H1 (cell line): Measurements from ENCODE around the gene RELL1. TPM values are rescaled to one million over a fixed set of nuclear protein-coding genes. Genes with fewer than 3 reads are reported as not detected.

Experiments
- CTCF ChIA-PET: fragments of 300-600 bp; sonication (Branson Sonifier 250); formaldehyde crosslinking; loops from one replicate; lab custom pipeline; 2021; ENCODE audit not compliant: partially characterized antibody; lab: Charles Lee
- POLR2A ChIA-PET: fragments of 300-600 bp; sonication (Branson Sonifier 250); formaldehyde crosslinking; loops from one replicate; lab custom pipeline; 2021; ENCODE audit warnings: inconsistent platforms; ENCODE audit not compliant: partially characterized antibody; lab: Charles Lee
- DNase-seq, 2 experiments: peaks; one replicate each; pipeline versions ENCODE4 v3.0.0 to v3.0.0-alpha.2; 2010 to 2022; ENCODE audit warnings: low spot score in 2 of 2, low read depth in 1 of 2, mixed read lengths in 1 of 2
- FAIRE-seq: peaks from 2 replicates; lab custom pipeline; 2011; peaks lifted over from hg19 to GRCh38; lab: Jason Lieb, UNC
- H2AFZ ChIP-seq: 2 replicates; pipeline ENCODE4 v1.8.1; 2012; ENCODE audit warnings: low read length, inconsistent platforms
- H2AK5ac ChIP-seq: 2 replicates; pipeline ENCODE4 v1.6.1; 2013; ENCODE audit warnings: low read depth, low read length
- H2BK120ac ChIP-seq: replicated peaks from 2 replicates; pipeline ENCODE3; 2013; ENCODE audit warnings: low read depth, low read length, inconsistent platforms
- H2BK12ac ChIP-seq: 2 replicates; pipeline ENCODE4 v1.6.1; 2013; ENCODE audit warnings: low read depth, low read length
- H2BK15ac ChIP-seq: 2 replicates; pipeline ENCODE4 v1.6.1; 2013; ENCODE audit warnings: low read length
- H2BK20ac ChIP-seq: 2 replicates; pipeline ENCODE4 v1.6.1; 2013; ENCODE audit warnings: low read length
- H2BK5ac ChIP-seq: 2 replicates; pipeline ENCODE4 v1.6.1; 2013; ENCODE audit warnings: low read depth, low read length
- H3K14ac ChIP-seq: 2 replicates; pipeline ENCODE4 v1.6.1; 2013; ENCODE audit warnings: inconsistent platforms; ENCODE audit not compliant: insufficient read length
- H3K18ac ChIP-seq: 2 replicates; pipeline ENCODE4 v1.6.1; 2013; ENCODE audit warnings: low read length; ENCODE audit errors: extremely low read depth
- H3K23ac ChIP-seq: 2 replicates; pipeline ENCODE4 v1.6.1; 2013; ENCODE audit warnings: inconsistent platforms; ENCODE audit not compliant: insufficient read length
- H3K23me2 ChIP-seq: 2 replicates; pipeline ENCODE4 v1.6.1; 2013; ENCODE audit warnings: low read depth, low read length
- H3K27ac ChIP-seq: 2 replicates; pipeline ENCODE4 v1.6.1; 2011; ENCODE audit warnings: low read depth, low read length, inconsistent platforms
- H3K27me3 ChIP-seq, 4 experiments: replicated peaks in 1 of 4; 1 replicate in 1 of 4; 2 replicates in 3 of 4; pipeline versions ENCODE4 v1.6.1 to v1.8.1; 2011 to 2013; ENCODE audit warnings: low read length in 3 of 4, mild to moderate bottlenecking in 3 of 4, inconsistent platforms in 2 of 4, mixed read lengths in 2 of 4, moderate library complexity in 1 of 4; ENCODE audit not compliant: control insufficient read depth in 3 of 4, insufficient read depth in 3 of 4; ENCODE audit errors: extremely low read depth in 1 of 4
- H3K36me3 ChIP-seq, 4 experiments: 2 replicates each; pipeline versions ENCODE4 v1.6.1 to v1.8.1; 2011 to 2013; ENCODE audit warnings: mild to moderate bottlenecking in 4 of 4, low read length in 3 of 4, moderate library complexity in 2 of 4, control low read depth in 1 of 4, inconsistent platforms in 1 of 4; ENCODE audit not compliant: insufficient read depth in 4 of 4, control insufficient read depth in 2 of 4
- H3K4ac ChIP-seq: replicated peaks from 2 replicates; pipeline ENCODE3; 2013; ENCODE audit warnings: low read length, low read depth, mixed read lengths, inconsistent platforms; ENCODE audit not compliant: insufficient read length
- H3K4me1 ChIP-seq, 4 experiments: replicated peaks in 1 of 4; 1 replicate in 1 of 4; 2 replicates in 3 of 4; pipeline versions ENCODE4 v1.6.1 to v1.8.1; 2011 to 2013; ENCODE audit warnings: low read length in 3 of 4, inconsistent platforms in 2 of 4, mixed read lengths in 1 of 4; ENCODE audit not compliant: insufficient read depth in 4 of 4, control insufficient read depth in 3 of 4
- H3K4me2 ChIP-seq, 2 experiments: 2 replicates each; pipeline versions ENCODE4 v1.6.1 to v1.8.1; 2011 to 2013; ENCODE audit warnings: low read depth in 2 of 2, low read length in 2 of 2, control low read depth in 1 of 2, inconsistent platforms in 1 of 2, mild to moderate bottlenecking in 1 of 2; ENCODE audit not compliant: insufficient read depth in 1 of 2
- H3K4me3 ChIP-seq, 4 experiments: fragments of 200-600, 300-600 bp in 1 of 4; sonication (generic), shearing (Covaris generic), sonication (Bioruptor Twin) in 1 of 4; 2 replicates each; pipeline versions ENCODE4 v1.5.1 to v1.8.1; 2011 to 2016; ENCODE audit warnings: low read length in 4 of 4, low read depth in 3 of 4, control low read depth in 2 of 4, inconsistent platforms in 2 of 4, mild to moderate bottlenecking in 2 of 4, mixed read lengths in 1 of 4, moderate library complexity in 1 of 4; ENCODE audit not compliant: insufficient read depth in 2 of 4; ENCODE audit errors: extremely low read depth in 1 of 4
- H3K56ac ChIP-seq: replicated peaks from 2 replicates; pipeline ENCODE3; 2013; ENCODE audit warnings: low read depth, mild to moderate bottlenecking, mixed read lengths, low read length, inconsistent platforms; ENCODE audit not compliant: insufficient read length
- H3K79me1 ChIP-seq: 2 replicates; pipeline ENCODE4 v1.6.1; 2013; ENCODE audit warnings: low read depth, low read length, control low read depth
- H3K79me2 ChIP-seq, 2 experiments: 2 replicates each; pipeline versions ENCODE4 v1.6.1 to v1.8.1; 2012 to 2013; ENCODE audit warnings: low read length in 2 of 2, mild to moderate bottlenecking in 2 of 2, inconsistent platforms in 1 of 2; ENCODE audit not compliant: insufficient read depth in 2 of 2, control insufficient read depth in 1 of 2
- H3K9ac ChIP-seq, 4 experiments: replicated peaks in 1 of 4; 1 replicate in 1 of 4; 2 replicates in 3 of 4; pipeline versions ENCODE4 v1.6.1 to v1.8.1; 2011 to 2013; ENCODE audit warnings: low read depth in 3 of 4, low read length in 3 of 4, control low read depth in 2 of 4, mild to moderate bottlenecking in 2 of 4, moderate library complexity in 2 of 4, inconsistent platforms in 1 of 4; ENCODE audit errors: extremely low read depth in 1 of 4
- H3K9me3 ChIP-seq, 2 experiments: 2 replicates each; pipeline versions ENCODE4 v1.6.1 to v1.8.1; 2012 to 2013; ENCODE audit warnings: mild to moderate bottlenecking in 2 of 2, moderate library complexity in 2 of 2, control low read depth in 1 of 2, inconsistent platforms in 1 of 2, low read depth in 1 of 2, low read length in 1 of 2, mixed read lengths in 1 of 2; ENCODE audit not compliant: insufficient read depth in 2 of 2
- H4K20me1 ChIP-seq, 2 experiments: replicated peaks in 1 of 2; 2 replicates each; pipeline versions ENCODE3 to v1.8.1; 2011 to 2013; ENCODE audit warnings: inconsistent platforms in 2 of 2, low read length in 2 of 2, mild to moderate bottlenecking in 1 of 2; ENCODE audit not compliant: insufficient read depth in 2 of 2, control insufficient read depth in 1 of 2
- H4K5ac ChIP-seq: 2 replicates; pipeline ENCODE4 v1.6.1; 2013; ENCODE audit warnings: low read length, low read depth, mixed read lengths, inconsistent platforms; ENCODE audit not compliant: insufficient read length
- H4K8ac ChIP-seq: 2 replicates; pipeline ENCODE4 v1.8.0; 2013; ENCODE audit warnings: mild to moderate bottlenecking, moderate library complexity, low read length, inconsistent platforms; ENCODE audit not compliant: insufficient read depth; ENCODE audit errors: extremely low read depth
- H4K91ac ChIP-seq: replicated peaks from 2 replicates; pipeline ENCODE3; 2013; ENCODE audit warnings: low read length, mixed read lengths, inconsistent platforms; ENCODE audit not compliant: insufficient read length
- CBX8 ChIP-seq: fragments of 300-800, 300-1000 bp; sonication (generic); IDR thresholded peaks from 2 replicates; pipeline ENCODE4 v1.7.1; 2016; ENCODE audit warnings: low read depth, low read length, borderline replicate concordance
- CREB1 ChIP-seq: IDR thresholded peaks from 2 replicates; pipeline ENCODE4 v1.6.1; 2012; ENCODE audit warnings: inconsistent platforms
- GABPA ChIP-seq: IDR thresholded peaks from 2 replicates; pipeline ENCODE4 v1.6.1; 2011; ENCODE audit warnings: mild to moderate bottlenecking, low read length, moderate library complexity, borderline replicate concordance; ENCODE audit not compliant: insufficient read depth
- JUND ChIP-seq: IDR thresholded peaks from 2 replicates; pipeline ENCODE4 v1.6.1; 2011; ENCODE audit warnings: mild to moderate bottlenecking, improper control_type of control experiment, low read length
- KDM4A ChIP-seq: IDR thresholded peaks from one replicate; pipeline ENCODE4 v1.7.1; 2012; ENCODE audit warnings: low read depth, mild to moderate bottlenecking, moderate library complexity, low read length, inconsistent platforms; ENCODE audit not compliant: severe bottlenecking
- MAFK ChIP-seq: IDR thresholded peaks from 2 replicates; pipeline ENCODE4 v1.6.1; 2012; ENCODE audit warnings: low read depth, mild to moderate bottlenecking, improper control_type of control experiment, low read length
- PHF8 ChIP-seq: fragments of 200-600 bp; sonication (generic); conservative IDR thresholded peaks from 2 replicates; pipeline ENCODE4 v1.7.1; 2012; ENCODE audit warnings: low read depth, mild to moderate bottlenecking, inconsistent platforms, low read length, moderate library complexity
- POU5F1 ChIP-seq: IDR thresholded peaks from 2 replicates; pipeline ENCODE4 v1.6.1; 2011; ENCODE audit warnings: low read depth, mild to moderate bottlenecking, low read length, moderate library complexity
- SAP30 ChIP-seq: fragments of 300-600 bp; sonication (generic); IDR thresholded peaks from 2 replicates; pipeline ENCODE4 v1.7.1; 2012; ENCODE audit warnings: low read length, moderate library complexity, mild to moderate bottlenecking, inconsistent platforms; ENCODE audit not compliant: insufficient read depth, insufficient replicate concordance
- SIN3A ChIP-seq, 2 experiments: IDR thresholded peaks in 1 of 2; conservative IDR thresholded peaks in 1 of 2; 2 replicates each; pipeline ENCODE4 v1.6.1; 2011 to 2012; ENCODE audit warnings: low read length in 2 of 2, improper control_type of control experiment in 1 of 2, low read depth in 1 of 2, mild to moderate bottlenecking in 1 of 2
- SIRT6 ChIP-seq: IDR thresholded peaks from one replicate; pipeline ENCODE4 v1.7.1; 2012; ENCODE audit warnings: low read length, inconsistent platforms
- TBP ChIP-seq: IDR thresholded peaks from 2 replicates; pipeline ENCODE4 v1.6.1; 2011; ENCODE audit warnings: low read depth, low read length, improper control_type of control experiment
- TCF12 ChIP-seq: IDR thresholded peaks from 2 replicates; pipeline ENCODE4 v1.6.1; 2011; ENCODE audit warnings: low read depth, mild to moderate bottlenecking, low read length
- WGBS, 2 experiments: shearing (Covaris generic) in 1 of 2; methylation state at CpG; one replicate each; pipeline versions ENCODE4 v1.1.6 to v1.1.7; 2013 to 2015; ENCODE audit warnings: low lambda C conversion rate in 2 of 2, mixed read lengths in 2 of 2, inconsistent platforms in 1 of 2, low coverage in 1 of 2, missing lambda C conversion rate in 1 of 2; ENCODE audit not compliant: insufficient replicate concordance in 2 of 2, insufficient coverage in 1 of 2, insufficient read length in 1 of 2; ENCODE audit errors: extremely low coverage in 1 of 2, missing lambda C conversion rate in 1 of 2; 5-methylcytosine and 5-hydroxymethylcytosine counted together
- polyA plus RNA-seq, 7 experiments: library from polyadenylated mRNA; depleted of rRNA in 3 of 7; stranded (reverse) in 5 of 7; unstranded in 2 of 7; fragments of >200 nt in 5 of 7; fragments of 200-250 nt in 2 of 7; gene quantifications; 1 replicate in 5 of 7; 2 replicates in 1 of 7; 4 replicates in 1 of 7; pipeline versions ENCODE4 v1.2.1 to v1.2.3, GENCODE V29; 2011 to 2013; ENCODE audit warnings: missing spikeins in 2 of 7, mixed read lengths in 2 of 7
- total RNA-seq: library from RNA; stranded (reverse); fragmentation: NEBNext Ultra II Directional; extraction: Animal tissue kit (Norgen Biotek cat#: 25700); gene quantifications from 2 replicates; pipeline ENCODE4 v1.2.1, GENCODE V29; 2021
- TF ChIP-seq, protein P1 (sequence below): IDR thresholded peaks from 2 replicates; pipeline ENCODE4 v1.6.1; 2012; ENCODE audit warnings: inconsistent platforms

RELL1 gene
- total and polyA plus RNA-seq, 2 of the 8 experiments (the other 6 are each of a cell fraction or from before 2014, with no cell fraction given), result 2.1 to 14.1 TPM

DNA sequence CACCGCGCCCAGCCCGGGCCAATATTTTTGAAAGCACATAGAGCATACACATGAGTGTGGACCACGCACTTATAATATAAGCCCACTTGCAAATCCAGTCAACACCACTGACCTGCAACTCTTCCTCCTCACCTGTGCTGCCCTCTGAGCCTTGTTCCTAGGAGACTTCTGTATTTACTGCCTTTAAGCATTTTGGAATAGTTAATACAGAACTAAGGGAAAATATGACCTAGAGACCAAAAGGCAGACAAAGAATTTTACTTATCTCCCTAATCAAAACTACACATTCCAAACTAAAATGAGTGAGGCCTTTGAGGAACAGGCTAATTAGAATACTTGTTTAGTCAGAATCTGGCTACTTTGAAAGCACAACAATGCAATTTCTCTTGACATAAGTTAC lies 89.1 kb downstream of the RELL1 start:
- Histone ChIP-seq H4K8ac (no peak overlapping the region), H2BK5ac (no peak overlapping the region), H3K23ac (no peak overlapping the region), H2AK5ac (no peak overlapping the region), H3K27ac (no peak overlapping the region), H2BK120ac (no peak overlapping the region), H3K4me3 (no peak overlapping the region), H3K36me3 (no peaks in the 10 kb centered on the region), H3K56ac (no peak overlapping the region), H3K4ac (no peak overlapping the region), H3K79me2 (no peaks in the 10 kb centered on the region), H3K9ac (no peak overlapping the region), H2BK20ac (no peak overlapping the region), H3K9me3 (no peaks in the 10 kb centered on the region), H3K4me1 (no peaks in the 10 kb centered on the region; a peak in 1 of 7 replicates), H2BK12ac (no peak overlapping the region), H3K18ac (no peak overlapping the region), H3K23me2 (0 out of 2 replicates have a peak, but pooled peaks cover 2% of the 10 kb centered on the region), H4K91ac (no peak overlapping the region), H3K14ac (no peak overlapping the region), H2AFZ (no peak overlapping the region), H2BK15ac (no peak overlapping the region), H4K20me1 (no peaks in the 10 kb centered on the region), H3K27me3 (no peaks in the 10 kb centered on the region), H3K79me1 (no peaks in the 10 kb centered on the region), H3K4me2 (no peak overlapping the region), H4K5ac (no peak overlapping the region)
- ChIA-PET POLR2A (no interaction called here), CTCF (interaction anchor here (1.4 kb wide), 1 partner anchor 26 kb away, joined by 3 read pairs; no protein-coding TSS in a partner anchor)
- WGBS, 2 experiments, result 98% methylated on average over 4 of the region's 4 CpGs; no CpG with 5 or more reads in 1 of the 2 experiments
- FAIRE-seq, result no peak
- DNase-seq, result no peak
- no peak for TF ChIP-seq SIRT6
- no peak for TF ChIP-seq MAFK
- no peak for TF ChIP-seq CREB1
- no peak for TF ChIP-seq KDM4A
- TF ChIP-seq SAP30, result no peak
- TF ChIP-seq TBP, result no peak
- no peak for TF ChIP-seq SIN3A (conservative IDR thresholded peaks at IDR 0.05 in 1 of 2, IDR thresholded peaks at IDR 0.05 in 1 of 2; ENCODE audit: low read depth in 1 of 2, low read length in 2 of 2)
- no peak for TF ChIP-seq PHF8
- no peak for TF ChIP-seq TCF12
- TF ChIP-seq CBX8, result no peak
- no peak for TF ChIP-seq POU5F1
- no peak for TF ChIP-seq JUND
- no peak for TF ChIP-seq GABPA
- TF ChIP-seq, protein P1, sequence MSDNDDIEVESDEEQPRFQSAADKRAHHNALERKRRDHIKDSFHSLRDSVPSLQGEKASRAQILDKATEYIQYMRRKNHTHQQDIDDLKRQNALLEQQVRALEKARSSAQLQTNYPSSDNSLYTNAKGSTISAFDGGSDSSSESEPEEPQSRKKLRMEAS, result no peak
